ENCODE data around the gene MRPL55. TPM values are rescaled to one million over a fixed set of nuclear protein-coding genes. Genes with fewer than 3 reads are reported as not detected.
A peak's percentile ranks its signal among the peaks of the same experiment; 100 is the strongest.

The MRPL55 gene
- total and polyA plus RNA-seq, 2 of the 13 experiments (the other 11 are each of a cell fraction or from before 2014, with no cell fraction given), result 58.6 to 92.9 TPM

GRCh38 chr1:228139931-228140723 lies 31.0 kb upstream of the MRPL55 start, which contains the start of gene GUK1 (continued):
- TF ChIP-seq THAP7 (CRISPR knock-in tag; IDR thresholded peaks at IDR 0.05) (0 out of 2 replicates have a peak, but pooled peaks have one; percentile 19), ZNF670 (CRISPR knock-in tag; IDR thresholded peaks at IDR 0.05; ENCODE audit: borderline replicate concordance) (no peak; the same call in 1 of the 2 replicates), MIER3 (CRISPR knock-in tag; IDR thresholded peaks at IDR 0.05; ENCODE audit: borderline replicate concordance) (peak; percentile 52; the same call in 1 of the 2 replicates), SKI (IDR thresholded peaks at IDR 0.05; ENCODE audit: partially characterized antibody) (peak; percentile 46), ZFX (CRISPR knock-in tag; IDR thresholded peaks at IDR 0.05; ENCODE audit: low read depth) (peak; percentile 87), ARNT (IDR thresholded peaks at IDR 0.05) (no peak), PRDM15 (CRISPR knock-in tag; IDR thresholded peaks at IDR 0.05) (no peak), SCMH1 (CRISPR knock-in tag; IDR thresholded peaks at IDR 0.05; ENCODE audit: borderline replicate concordance) (no peak), FIP1L1 (IDR thresholded peaks at IDR 0.05; ENCODE audit: borderline replicate concordance, insufficient read depth, low read depth, low read length) (no peak; the same call in 1 of the 2 replicates), ZNF17 (CRISPR knock-in tag; IDR thresholded peaks at IDR 0.05) (no peak), GFI1 (CRISPR knock-in tag; IDR thresholded peaks at IDR 0.05; ENCODE audit: borderline replicate concordance) (no peak; the same call in 1 of the 2 replicates), ZNF784 (CRISPR knock-in tag; IDR thresholded peaks at IDR 0.05; ENCODE audit: borderline replicate concordance) (peak; percentile 100), RFXANK (CRISPR knock-in tag; IDR thresholded peaks at IDR 0.05) (no peak), ZNF749 (CRISPR knock-in tag; IDR thresholded peaks at IDR 0.05; ENCODE audit: borderline replicate concordance) (peak; percentile 63; the same call in 1 of the 2 replicates), KDM4B (CRISPR knock-in tag; IDR thresholded peaks at IDR 0.05) (no peak), ATF6 (CRISPR knock-in tag; conservative IDR thresholded peaks at IDR 0.05) (no peak), KDM5A (IDR thresholded peaks at IDR 0.05; ENCODE audit: borderline replicate concordance, low read length) (peak; percentile 58; the same call in 1 of the 2 replicates), ZNF710 (CRISPR knock-in tag; IDR thresholded peaks at IDR 0.05; ENCODE audit: borderline replicate concordance) (no peak; the same call in 1 of the 2 replicates), GATA4 (IDR thresholded peaks at IDR 0.05; ENCODE audit: borderline replicate concordance, low read depth) (no peak)

Data from HepG2 (cell line).